HuH-7 (cell line): ENCODE data around the gene KIF1A.
A peak's percentile ranks its signal among the peaks of the same experiment; 100 is the strongest.

Experiments
- DNase-seq: peaks from one replicate; pipeline ENCODE4 v3.0.0; 2011; ENCODE audit warnings: low spot score

Gene KIF1A

GRCh38 chr2:240762971-240763370 is 57.0 kb downstream of the KIF1A start:
- DNase-seq = no peak

- DNase-seq = no peak
Observed at GRCh38 chr2:240762249-240762648, 57.8 kb downstream of the KIF1A start.

- DNase-seq = peak; percentile 44
Observed at GRCh38 chr2:240760576-240761246, 59.3 kb downstream of the KIF1A start.

GRCh38 chr2:240760121-240760520 is 59.9 kb downstream of the KIF1A start:
- DNase-seq = no peak

GRCh38 chr2:240759459-240759858 is 60.6 kb downstream of the KIF1A start:
- DNase-seq = no peak

- DNase-seq = no peak
Observed at GRCh38 chr2:240757086-240757614, 62.9 kb downstream of the KIF1A start.

GRCh38 chr2:240752209-240752608 is 67.8 kb downstream of the KIF1A start:
- DNase-seq = no peak

GRCh38 chr2:240750409-240750808 is 69.6 kb downstream of the KIF1A start:
- DNase-seq = no peak

- no peak for DNase-seq
Observed at GRCh38 chr2:240749516-240749915, 70.5 kb downstream of the KIF1A start.

GRCh38 chr2:240747256-240747655 is 72.8 kb downstream of the KIF1A start:
- DNase-seq = no peak

- DNase-seq = no peak
Observed at GRCh38 chr2:240746671-240747070, 73.3 kb downstream of the KIF1A start.

GRCh38 chr2:240745962-240746361 is 74.1 kb downstream of the KIF1A start:
- DNase-seq = no peak

- no peak for DNase-seq
Observed at GRCh38 chr2:240745456-240745855, 74.6 kb downstream of the KIF1A start.

- no peak for DNase-seq
Observed at GRCh38 chr2:240742602-240743095, 77.4 kb downstream of the KIF1A start.

GRCh38 chr2:240741091-240741490 is 78.9 kb downstream of the KIF1A start:
- DNase-seq = no peak

- DNase-seq = no peak
Observed at GRCh38 chr2:240739797-240740196, 80.2 kb downstream of the KIF1A start.

GRCh38 chr2:240737958-240738357 is 82.1 kb downstream of the KIF1A start:
- no peak for DNase-seq

GRCh38 chr2:240737512-240737911 is 82.5 kb downstream of the KIF1A start:
- no peak for DNase-seq

- no peak for DNase-seq
Observed at GRCh38 chr2:240736281-240737250, 83.5 kb downstream of the KIF1A start.

- no peak for DNase-seq
Observed at GRCh38 chr2:240735476-240735875, 84.5 kb downstream of the KIF1A start.

GRCh38 chr2:240734756-240735155 is 85.3 kb downstream of the KIF1A start:
- no peak for DNase-seq

- DNase-seq = peak; percentile 58
Observed at GRCh38 chr2:240733803-240734495, 86.1 kb downstream of the KIF1A start.
